Measurements from ENCODE around the gene TOP3A. TPM values are rescaled to one million over a fixed set of nuclear protein-coding genes. Genes with fewer than 3 reads are reported as not detected.

The TOP3A gene
- total RNA-seq, 1 experiment from 2014 or later, result 56.1 TPM

DNA sequence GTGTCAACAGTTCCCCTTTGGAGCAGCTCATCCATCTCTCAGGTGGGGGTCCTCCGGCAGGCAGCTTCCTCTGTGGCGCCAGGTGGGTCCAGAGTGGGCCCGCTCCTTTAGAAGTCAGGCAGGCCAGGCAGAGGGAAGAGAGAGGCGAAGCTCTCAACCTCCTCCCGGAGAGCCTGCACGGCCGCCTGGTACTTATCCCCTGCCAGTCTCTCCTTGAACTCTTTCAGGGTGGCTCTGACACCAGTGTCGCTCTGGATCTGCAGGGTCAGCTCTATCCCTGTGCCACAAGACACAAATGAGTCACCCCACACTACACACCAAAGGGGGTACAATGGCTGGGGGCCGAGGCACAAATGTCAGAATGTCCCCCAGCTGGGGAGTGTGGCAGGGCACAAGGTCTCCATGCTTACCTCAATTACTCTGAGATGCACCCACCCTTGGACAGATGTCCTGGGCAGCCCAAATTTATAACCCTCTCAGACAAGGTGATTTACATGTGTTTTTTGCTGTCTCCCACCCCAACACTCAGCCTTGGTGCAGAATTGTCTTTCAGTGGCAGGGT lies 13.9 kb upstream of the TOP3A start (continued):
- TF ChIP-seq ARID4B (CRISPR knock-in tag; IDR thresholded peaks at IDR 0.05; ENCODE audit: borderline replicate concordance), result no peak
- TF ChIP-seq ESRRA (CRISPR knock-in tag; IDR thresholded peaks at IDR 0.05; ENCODE audit: borderline replicate concordance), result no peak
- TF ChIP-seq, protein P1, sequence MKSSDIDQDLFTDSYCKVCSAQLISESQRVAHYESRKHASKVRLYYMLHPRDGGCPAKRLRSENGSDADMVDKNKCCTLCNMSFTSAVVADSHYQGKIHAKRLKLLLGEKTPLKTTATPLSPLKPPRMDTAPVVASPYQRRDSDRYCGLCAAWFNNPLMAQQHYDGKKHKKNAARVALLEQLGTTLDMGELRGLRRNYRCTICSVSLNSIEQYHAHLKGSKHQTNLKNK (CRISPR knock-in tag; IDR thresholded peaks at IDR 0.05), result no peak
- no peak for TF ChIP-seq AR (CRISPR knock-in tag; IDR thresholded peaks at IDR 0.05)

GRCh38 chr17:18327556-18327955 lies 12.8 kb upstream of the TOP3A start:
- DNase-seq (ENCODE audit: low spot score) (no peak), ATAC-seq (no peak)
- Mint-ChIP-seq H3K27me3 (ENCODE audit: low read depth) (no peaks in the 10 kb centered on the region), H3K9me3 (peaks cover 7% of the 10 kb centered on the region), H3K4me3 (no peak overlapping the region), H3K36me3 (peaks cover 55% of the 10 kb centered on the region), H3K27ac (no peak overlapping the region; the same call in 1 of the 2 replicates), H3K4me1 (no peaks in the 10 kb centered on the region)
- CTCF ChIA-PET, result interaction anchor here (0.5 kb wide), 1 partner anchor 34 kb away, joined by 3 read pairs; no protein-coding TSS in a partner anchor
- no peak for TF ChIP-seq CTCF (IDR thresholded peaks at IDR 0.05)
- no peak for TF ChIP-seq SMAD3 (CRISPR knock-in tag; IDR thresholded peaks at IDR 0.05; ENCODE audit: borderline replicate concordance)
- TF ChIP-seq, protein P2, sequence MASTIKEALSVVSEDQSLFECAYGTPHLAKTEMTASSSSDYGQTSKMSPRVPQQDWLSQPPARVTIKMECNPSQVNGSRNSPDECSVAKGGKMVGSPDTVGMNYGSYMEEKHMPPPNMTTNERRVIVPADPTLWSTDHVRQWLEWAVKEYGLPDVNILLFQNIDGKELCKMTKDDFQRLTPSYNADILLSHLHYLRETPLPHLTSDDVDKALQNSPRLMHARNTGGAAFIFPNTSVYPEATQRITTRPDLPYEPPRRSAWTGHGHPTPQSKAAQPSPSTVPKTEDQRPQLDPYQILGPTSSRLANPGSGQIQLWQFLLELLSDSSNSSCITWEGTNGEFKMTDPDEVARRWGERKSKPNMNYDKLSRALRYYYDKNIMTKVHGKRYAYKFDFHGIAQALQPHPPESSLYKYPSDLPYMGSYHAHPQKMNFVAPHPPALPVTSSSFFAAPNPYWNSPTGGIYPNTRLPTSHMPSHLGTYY (CRISPR knock-in tag; IDR thresholded peaks at IDR 0.05), result no peak
- no peak for TF ChIP-seq CDX4 (CRISPR knock-in tag; IDR thresholded peaks at IDR 0.05; ENCODE audit: borderline replicate concordance)
- TF ChIP-seq SP1 (CRISPR knock-in tag; conservative IDR thresholded peaks at IDR 0.05), result no peak
- no peak for TF ChIP-seq ZNF671 (CRISPR knock-in tag; IDR thresholded peaks at IDR 0.05)
- TF ChIP-seq, protein P3, sequence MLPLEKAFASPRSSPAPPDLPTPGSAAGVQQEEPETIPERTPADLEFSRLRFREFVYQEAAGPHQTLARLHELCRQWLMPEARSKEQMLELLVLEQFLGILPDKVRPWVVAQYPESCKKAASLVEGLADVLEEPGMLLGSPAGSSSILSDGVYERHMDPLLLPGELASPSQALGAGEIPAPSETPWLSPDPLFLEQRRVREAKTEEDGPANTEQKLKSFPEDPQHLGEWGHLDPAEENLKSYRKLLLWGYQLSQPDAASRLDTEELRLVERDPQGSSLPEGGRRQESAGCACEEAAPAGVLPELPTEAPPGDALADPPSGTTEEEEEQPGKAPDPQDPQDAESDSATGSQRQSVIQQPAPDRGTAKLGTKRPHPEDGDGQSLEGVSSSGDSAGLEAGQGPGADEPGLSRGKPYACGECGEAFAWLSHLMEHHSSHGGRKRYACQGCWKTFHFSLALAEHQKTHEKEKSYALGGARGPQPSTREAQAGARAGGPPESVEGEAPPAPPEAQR (CRISPR knock-in tag; IDR thresholded peaks at IDR 0.05), result no peak
- TF ChIP-seq PREB (CRISPR knock-in tag; IDR thresholded peaks at IDR 0.05; ENCODE audit: borderline replicate concordance), result no peak
- no peak for TF ChIP-seq ZNF121 (CRISPR knock-in tag; IDR thresholded peaks at IDR 0.05)
- TF ChIP-seq, protein P1 (CRISPR knock-in tag; IDR thresholded peaks at IDR 0.05), result no peak
- no peak for TF ChIP-seq GABPB1 (CRISPR knock-in tag; IDR thresholded peaks at IDR 0.05)
- POLR2A ChIA-PET, result interaction anchor here (0.7 kb wide), 1 partner anchor 36 kb away, joined by 3 read pairs; the partner anchor contains the start of gene SHMT1

Data from WTC11 (cell line).